Epidermal melanocyte (primary cell): ENCODE data around the gene PLEKHH3.

Experiments
- DNase-seq: peaks from one replicate; pipeline ENCODE4 v3.0.0; 2011; ENCODE audit warnings: low spot score; ENCODE audit not compliant: insufficient read length

PLEKHH3 gene

DNA sequence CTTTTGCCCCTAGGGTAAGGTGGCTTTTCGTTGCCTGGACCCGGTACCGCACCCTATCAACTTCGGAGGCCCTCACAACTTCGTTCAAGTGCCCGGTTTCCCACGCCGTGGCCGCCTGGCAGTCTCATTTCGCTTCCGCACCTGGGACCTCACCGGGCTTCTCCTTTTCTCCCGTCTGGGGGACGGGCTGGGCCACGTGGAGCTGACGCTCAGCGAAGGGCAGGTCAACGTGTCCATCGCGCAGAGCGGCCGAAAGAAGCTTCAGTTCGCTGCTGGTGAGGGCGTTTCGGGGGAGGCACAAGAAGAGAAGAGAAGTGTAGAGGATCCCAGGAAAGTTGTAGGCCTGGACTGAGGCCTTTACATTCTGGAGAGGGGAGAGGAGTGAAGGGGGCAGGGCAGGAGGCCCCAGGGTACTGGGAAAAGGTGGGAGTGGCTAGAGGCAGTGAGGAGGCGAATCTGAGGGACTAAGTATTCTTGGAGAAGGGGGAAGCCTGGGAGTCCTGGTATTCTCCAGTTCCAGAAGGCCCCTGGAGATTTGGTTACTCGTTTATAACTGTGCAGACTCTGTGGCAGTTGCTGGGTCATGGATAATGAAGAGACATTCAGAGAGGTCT is 11.0 kb upstream of the PLEKHH3 start:
- DNase-seq, result no peak

DNA sequence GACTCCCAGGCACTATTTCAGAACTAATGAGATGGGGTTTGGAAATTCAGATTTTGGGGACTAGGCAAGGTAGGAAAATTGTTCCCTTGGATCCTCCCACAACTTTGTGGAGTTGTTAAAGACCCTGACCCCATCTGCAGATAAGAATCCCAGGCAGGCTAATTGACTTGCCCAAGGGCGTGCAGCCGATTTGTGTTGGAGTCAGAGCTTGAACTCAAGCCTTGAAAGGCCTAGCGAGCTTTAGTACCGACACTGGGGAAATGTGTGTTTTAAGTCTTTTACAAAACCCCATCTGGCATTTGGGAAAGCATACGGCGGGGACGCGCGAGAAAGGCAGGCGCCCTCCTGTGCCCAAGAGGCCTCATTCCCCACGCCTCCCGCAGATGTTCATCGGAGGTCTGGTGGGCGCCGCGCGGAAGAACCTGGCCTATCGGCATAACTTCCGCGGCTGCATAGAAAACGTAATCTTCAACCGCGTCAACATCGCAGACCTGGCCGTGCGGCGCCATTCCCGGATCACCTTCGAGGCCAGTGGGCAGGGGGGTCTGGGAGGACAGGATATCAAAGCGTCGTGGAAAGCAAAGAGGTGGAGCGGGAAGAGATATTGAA is 9.8 kb upstream of the PLEKHH3 start:
- DNase-seq, result no peak

DNA sequence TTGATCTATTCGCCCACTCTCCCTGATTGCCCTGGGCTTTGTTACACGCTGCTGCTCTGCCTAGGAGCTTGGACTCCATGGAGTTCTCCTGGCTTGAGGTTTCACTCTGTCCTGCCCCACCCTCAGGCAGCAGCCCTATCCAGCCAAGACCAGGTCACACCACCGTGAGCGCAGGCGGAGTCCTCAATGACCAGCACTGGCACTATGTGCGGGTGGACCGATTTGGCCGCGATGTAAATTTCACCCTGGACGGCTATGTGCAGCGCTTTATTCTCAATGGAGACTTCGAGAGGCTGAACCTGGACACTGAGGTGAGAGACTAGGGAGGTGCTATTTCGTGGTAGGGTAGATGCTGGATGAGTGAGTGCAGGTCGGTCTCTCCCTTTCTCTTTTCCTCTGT is 9.0 kb upstream of the PLEKHH3 start:
- DNase-seq, result no peak

DNA sequence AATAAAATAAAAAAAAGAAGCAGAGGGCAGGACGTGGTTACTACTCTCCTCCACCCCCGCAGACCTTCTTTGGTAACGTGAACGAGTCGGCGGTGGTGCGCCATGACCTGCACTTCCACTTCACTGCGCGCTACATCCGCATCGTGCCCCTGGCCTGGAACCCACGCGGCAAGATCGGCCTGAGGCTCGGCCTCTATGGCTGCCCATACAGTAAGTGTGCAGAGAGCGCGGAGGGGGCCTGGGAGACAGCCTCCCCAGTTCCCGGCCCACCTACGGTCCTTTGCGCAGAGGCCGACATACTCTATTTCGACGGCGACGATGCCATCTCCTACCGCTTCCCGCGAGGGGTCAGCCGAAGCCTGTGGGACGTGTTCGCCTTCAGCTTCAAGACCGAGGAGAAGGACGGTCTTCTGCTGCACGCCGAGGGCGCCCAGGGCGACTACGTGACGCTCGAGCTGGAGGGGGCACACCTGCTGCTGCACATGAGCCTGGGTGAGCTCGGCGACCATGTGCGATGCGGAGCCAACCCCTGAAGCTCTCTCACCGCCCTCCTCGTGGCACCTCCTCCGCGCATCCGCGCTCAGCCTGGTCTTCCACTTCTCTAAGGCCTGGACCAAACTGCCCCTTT is 8.2 kb upstream of the PLEKHH3 start:
- DNase-seq, result no peak

DNA sequence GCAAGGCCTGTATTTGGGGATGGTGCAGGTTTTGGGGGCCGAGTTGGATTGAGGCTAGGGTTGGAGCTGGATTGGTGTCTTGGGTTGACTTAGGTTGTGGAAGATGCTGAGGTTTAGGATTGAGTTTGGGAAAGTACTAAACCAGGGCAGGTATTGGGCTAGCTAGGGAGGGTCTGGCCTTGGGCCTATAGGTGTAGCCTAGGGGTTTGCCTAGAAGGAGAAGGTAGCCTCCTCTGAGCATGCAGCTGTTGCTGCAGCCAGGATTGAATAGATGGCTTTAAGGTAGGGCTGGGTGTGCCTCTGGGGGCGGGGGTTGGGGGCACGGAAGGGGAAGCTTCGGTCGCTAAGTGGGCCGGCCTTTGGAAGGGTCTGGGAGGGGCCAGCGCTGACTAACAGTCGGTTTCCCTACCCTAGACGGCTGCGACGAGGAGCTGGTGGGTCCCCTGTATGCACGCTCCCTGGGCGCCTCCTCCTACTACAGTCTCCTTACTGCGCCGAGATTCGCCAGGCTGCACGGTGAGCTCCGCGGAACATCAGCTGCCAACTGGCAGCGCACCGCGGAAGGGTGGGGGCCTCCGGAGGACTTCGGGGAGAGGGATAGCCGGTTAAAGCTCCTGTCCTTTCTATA is 6.7 kb upstream of the PLEKHH3 start:
- DNase-seq, result no peak

DNA sequence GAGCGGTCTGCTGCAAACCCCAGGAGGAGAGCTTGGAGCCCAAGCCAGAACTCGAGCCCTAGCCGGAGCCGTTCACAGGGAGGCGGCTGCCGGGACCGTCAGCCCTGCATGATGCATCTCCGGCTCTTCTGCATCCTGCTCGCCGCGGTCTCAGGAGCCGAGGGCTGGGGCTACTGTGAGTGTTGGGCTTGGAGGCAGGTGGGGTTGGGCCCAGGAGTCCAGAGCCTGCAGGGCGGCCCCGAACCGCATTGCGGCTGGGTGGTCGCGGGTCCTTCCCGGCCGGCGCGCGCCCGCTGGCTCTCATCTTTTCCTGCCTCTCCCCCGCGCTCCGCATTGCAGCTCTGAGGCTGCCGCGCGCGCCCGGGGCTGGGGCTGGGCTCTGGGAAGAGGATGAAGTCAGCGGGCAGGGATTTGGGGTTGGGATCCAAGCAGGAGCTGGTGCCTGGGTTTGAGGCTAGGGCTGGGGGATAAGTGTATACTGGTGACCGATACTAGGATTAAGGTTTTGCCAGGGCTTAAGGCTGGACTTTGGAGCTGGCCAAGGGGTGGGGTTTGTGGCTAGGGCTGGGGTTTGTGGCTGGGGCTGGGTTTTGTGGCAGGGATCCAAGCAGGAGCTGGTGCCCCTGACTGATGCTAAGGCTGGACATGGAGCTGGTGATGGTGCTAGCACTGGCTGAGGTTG is 6.1 kb upstream of the PLEKHH3 start:
- no peak for DNase-seq

DNA sequence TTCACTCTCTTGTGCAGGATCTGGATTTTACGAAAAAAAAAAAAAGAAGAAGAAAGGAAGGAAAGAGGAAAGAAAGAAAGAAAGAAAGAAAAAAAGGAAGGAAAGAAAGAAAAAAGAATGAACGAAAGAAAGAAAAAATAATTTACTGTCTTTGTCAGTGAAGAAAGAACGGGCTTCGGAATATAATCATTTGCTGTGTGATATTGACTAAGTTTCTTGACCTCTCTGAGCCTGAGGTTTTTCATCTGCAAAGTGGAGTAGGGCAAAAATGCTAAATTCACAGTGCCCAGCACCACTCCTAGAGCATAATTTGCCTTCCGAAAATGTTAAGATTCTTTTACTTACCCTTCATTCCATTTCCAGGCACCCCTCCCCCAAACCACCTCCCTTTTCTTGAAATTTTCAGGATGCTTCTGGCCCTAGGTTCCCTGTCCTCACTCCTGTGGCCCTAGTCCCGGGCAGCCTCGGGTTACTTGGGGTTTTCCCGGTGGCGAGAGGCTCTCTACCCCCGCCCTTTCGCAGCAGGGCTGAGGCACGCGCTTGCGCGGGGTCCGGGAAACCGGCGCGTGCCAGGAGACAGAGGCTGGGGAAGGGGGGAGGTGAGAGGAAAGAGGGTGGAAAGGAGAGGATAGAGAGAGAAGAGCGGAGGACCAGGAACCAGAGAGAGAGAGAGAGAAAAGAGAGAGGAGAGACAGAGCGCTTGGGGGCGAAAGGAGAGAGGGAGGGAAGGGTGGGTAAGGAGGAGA is 5.4 kb upstream of the PLEKHH3 start, which contains the start of gene CNTNAP1:
Gene CNTNAP1 (plus strand): TSS at position 556 of the 746 bp plus-strand sequence. CDS start 299 bp downstream, outside the sequence.
- peak; percentile 92 for DNase-seq

DNA sequence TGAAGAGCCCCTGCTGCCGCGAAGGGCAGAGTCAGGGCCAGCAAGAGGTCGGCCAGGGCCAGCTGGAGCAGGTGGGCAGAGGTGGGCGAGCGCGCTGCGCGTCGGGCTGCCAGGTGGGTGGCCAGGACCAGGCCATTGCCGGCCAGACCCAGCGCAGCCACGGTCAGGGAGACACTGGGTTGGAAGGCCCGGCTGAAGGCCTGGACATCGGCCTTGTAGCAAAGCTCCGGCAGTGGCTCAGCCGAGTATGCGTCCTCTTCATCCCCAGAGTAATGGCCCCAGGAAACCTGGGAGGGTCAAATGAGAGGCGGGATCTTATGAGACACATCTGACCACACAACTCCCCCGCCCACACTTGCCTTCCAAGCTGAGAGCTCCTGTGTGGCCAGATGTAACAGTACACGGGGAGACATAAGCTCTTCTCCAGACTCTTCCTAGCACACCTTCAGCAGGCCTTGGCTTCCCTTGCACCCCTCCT is 3.6 kb upstream of the PLEKHH3 start:
- DNase-seq, result no peak

DNA sequence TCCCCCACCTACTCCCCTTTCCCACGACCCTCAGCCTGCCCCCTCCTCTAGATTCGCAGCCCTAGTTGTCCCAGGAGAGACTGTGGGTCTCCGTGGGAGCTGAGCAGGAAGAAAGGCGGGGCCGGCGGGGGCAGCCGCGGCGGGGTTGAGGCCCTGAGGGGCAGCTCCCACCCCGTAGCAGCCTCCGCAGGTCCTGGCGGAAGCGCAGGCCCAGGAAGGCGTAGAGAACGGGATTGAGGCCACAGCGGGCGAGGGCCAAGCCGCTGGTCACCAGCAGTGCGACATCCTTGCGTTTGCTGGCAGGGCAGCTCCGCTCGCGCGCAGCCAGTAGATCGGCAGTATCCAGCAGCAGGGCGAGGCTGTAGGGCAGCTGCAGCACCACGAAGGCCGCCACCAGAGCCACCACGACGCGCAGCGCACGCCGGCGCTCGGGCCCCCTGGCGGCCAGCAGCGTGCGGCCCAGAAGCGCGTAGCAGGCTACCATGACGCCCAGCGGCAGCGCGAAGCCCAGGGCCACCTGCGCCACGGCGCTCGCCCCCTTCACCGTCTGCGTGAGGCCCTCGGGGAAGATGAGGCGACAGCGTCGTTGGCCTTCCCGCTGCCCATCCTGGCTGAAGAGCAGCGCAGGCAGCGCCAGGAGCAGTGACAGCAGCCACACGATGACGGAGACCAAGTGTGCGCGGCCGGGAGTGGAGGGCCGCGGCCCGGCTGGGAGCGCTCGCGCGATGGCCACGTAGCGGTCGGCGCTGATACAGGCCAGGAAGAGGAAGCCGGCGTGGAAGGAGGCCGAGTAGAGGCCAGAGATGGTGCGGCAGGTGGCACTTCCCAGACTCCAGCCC is 2.9 kb upstream of the PLEKHH3 start:
- peak; percentile 81 for DNase-seq

DNA sequence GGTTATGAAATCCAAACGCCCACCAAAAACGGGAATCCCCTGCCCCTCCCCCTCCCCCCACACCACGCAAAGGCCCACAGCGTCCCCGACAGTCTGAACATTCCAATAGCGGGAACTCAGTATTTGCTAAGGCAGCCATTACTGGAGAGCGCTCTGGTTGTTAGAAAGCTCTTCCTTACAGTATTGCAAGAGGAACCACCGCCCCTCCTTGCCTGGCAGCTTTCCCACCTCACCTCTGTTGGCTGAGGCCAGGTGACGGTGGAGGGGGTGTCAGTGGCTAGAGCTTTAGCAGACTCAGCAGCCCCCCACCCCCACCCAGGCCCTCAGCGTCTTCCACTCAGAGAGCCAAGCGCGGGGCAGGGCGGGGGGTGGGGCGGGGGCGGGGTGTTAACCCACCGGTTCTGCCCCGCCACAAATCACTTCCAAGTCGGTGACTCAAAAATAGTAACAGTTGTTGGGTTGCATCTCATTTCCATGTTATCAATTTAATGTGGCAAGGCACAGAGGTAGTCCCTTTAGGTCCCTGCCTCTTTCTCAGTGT is 2.2 kb upstream of the PLEKHH3 start:
- no peak for DNase-seq

DNA sequence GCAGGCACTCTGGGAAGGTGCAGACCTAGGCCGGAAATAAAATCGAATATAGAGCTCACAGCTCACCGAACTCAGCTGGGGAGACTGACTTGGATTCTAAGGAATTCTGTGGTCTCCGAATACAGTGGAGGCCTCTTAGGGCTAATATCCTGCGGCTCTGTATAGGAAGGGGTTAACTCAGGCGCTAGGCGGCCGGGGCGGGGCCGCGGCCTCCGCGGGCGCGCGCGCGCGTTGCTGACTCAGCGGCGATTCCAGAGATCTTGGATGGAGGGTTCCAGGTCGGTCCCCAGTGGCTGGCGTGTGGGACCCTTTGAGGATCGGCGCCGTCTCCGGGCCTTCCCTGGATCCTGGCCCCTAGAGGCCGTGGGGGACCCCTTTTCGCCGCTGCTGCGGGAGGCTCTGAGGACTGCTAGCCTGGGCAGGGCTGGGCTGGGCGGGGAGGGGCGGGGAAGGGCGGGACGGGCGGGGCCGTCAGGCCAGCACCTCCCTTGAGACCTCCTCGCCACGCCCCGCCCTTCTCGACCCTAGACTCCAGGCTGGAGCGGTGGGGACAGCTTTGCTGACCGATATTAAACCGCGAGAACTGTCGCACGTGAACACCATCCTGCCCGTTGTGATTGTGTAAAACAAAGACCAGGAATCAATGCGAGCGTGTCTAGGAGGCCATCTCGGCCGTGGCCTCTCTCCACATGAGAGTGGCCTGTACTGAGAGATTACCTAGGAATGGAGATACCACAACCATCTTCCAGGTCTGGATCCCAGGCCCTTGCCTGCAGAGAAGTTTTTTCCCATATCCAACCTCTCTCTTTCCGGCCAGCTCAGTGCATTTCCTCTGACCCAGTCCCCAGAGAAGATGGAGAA is 1.4 kb upstream of the PLEKHH3 start:
- peak; percentile 92 for DNase-seq

DNA sequence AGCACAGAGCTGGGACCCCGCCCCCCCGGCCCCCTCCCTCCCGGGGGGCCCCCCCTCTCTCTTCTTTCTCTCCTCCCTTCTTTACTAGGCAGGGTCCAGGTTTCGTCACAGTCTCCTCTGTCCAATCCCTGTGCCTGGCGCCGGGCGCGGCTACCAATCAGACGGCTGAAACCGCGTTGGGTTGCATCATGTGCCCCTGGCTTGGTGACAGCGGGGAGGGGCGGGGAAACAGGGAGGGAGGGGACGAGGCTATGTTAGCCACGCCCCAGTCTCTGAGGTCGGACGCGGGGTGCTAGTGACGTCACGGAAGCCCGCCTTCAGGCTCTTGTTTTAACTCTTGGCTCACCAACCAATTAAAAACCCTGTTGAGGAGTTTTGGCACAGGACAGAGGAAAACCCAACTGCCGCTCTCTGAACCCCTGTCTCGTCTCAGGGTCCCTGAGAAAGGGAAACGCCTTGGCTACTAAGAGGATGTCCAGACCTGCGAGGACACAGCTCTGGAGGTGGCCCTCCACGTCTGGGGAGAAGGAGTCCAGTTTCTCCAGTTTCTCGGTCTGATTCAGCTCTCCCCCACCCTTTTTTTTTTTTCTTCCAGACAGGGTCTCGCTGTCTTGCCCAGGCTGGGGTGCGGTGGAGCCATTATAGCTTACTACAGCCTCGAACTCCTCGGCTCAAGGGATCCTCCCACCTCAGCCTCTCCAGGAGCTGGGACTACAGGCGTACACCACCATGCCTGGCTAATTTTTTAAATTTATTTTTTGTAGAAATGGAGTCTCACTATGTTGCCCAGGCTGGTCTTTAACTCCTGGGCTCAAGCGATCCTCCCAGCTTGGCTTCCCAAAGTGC is 441 bp upstream of the PLEKHH3 start:
- DNase-seq, result peak; percentile 100

DNA sequence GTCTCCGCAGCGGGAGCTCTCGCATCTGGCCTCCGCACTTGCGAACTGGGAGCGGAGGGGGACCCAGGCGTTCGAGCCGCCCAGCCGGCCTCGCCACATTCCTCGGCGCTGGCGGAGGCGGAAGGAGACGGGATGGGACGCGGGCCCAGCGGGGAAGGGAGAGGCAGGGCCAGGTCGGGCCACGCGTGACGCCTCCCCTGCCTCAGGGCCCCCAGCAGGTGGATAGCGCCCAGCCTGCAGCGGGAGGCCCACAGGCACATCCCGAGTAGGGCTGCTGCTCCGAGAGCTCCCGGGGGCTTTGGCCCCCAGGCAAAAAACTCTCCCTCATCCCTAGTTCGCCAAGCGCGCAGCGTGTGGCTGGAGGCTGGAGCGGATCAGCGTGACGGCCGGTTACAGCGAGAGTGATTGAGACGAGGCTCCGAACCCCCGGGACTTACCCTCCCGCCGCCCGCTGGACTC is 800 bp downstream of the PLEKHH3 start:
- DNase-seq, result no peak

DNA sequence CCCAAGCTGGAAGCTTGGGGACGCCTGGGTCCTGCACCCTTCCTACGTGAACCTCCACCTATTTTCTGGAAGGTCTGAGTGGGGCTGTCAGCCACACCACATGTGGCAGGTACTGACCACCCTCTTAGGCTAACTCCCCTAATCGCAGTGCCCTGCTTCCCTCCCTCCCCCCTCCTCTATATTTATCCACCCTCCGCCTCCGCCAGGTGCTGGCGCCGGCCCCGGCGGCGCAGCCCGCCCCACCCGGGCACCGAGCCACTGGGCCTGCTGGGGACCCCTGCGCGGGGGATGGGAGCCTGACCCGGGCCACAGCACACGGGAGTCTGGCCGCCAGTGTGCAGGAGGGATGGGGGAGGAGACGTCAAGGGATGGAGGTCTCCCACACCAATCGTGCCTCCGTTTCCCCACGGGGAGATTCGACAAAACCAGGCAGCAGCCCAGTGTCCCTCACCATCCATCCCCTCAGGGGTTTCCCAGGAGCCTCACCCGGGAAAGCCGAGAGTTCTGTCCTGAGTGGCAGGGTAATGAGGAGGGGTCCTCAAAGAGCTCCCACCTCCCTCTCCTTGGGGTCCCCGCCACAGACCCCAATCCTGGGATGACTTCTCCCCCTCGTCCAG is 1.3 kb downstream of the PLEKHH3 start:
- DNase-seq, result no peak

DNA sequence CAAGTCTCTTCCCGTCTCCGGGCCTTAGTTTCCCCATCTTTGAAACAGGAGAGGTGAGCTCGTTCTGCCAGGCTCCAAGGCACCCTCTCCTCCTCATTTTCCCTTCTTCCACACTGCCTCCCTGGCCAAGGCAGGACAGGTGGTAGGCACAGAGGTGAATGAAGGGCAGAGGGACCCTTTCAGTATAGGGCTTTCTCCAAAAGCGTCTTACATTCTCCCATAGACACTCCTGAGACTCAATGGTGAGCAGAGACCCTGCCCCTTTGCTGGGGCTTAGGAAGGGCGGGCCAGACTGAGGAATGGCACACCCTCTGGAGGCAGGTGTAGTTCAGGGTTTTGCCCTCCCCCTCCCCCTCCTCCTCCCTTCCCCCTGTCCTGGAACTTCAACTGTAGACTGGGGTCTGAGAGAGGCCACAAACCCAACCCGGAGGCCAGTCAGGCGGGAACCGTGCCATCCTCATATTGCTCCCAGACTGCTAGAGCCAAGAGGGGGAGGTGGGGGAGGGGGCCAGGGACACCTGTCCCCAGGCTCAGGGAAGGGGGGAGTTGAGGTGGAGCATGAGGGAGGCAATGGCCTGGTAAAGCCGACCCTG is 1.9 kb downstream of the PLEKHH3 start:
- DNase-seq, result no peak

DNA sequence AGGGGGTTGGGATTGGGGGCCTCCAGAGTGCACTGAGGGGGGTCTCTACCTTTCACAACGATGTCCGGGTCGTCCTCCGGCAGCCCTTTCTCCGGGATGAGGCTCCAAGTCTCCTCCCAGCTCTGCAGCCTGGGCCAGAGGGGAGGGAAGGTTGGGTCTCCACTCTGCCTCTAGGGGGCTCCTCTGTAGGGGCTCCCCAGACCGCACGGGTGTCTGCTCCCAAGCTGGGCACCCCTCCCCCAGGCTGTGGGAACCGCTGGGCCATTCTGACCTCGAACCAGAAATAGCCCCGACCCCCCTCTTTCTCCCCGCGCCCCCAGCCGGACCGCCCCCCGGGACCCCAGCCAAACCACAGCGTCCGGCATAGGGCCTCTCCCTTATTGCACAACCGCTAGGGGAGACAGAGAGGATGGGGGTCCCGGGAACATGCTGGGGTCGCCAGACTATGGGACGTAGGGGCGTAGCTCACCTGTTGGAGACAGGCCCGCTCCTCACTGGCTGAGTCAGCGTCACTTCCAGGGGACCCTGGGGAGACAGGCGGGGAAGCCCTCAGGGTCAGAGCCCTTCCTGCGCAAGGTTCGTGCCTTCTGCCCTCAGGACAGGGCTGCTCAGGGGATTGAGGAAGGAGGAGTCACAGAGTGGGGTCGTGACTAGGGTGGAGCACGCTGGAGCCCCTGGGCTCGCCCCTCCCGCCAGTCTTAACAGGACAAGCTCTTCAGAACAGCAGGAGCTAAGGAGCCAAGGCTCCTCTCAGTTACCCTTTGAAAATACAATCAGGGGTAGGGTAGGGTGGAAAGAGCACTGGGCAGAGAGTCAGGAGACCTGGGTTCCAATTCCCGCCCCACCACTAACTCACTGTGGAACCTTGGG is 2.7 kb downstream of the PLEKHH3 start:
- DNase-seq, result peak; percentile 97
